HG02840 (cell line): ENCODE data around the gene TRIM66.

Source experiments
- ATAC-seq: cut with Tn5 transposase; IDR thresholded peaks from one replicate; pipeline ENCODE4 v1.9.1; 2021; ENCODE audit warnings: mild to moderate bottlenecking, moderate library complexity, moderate number of reproducible peaks; ENCODE audit not compliant: unreplicated experiment, low FRiP score

The TRIM66 gene

DNA sequence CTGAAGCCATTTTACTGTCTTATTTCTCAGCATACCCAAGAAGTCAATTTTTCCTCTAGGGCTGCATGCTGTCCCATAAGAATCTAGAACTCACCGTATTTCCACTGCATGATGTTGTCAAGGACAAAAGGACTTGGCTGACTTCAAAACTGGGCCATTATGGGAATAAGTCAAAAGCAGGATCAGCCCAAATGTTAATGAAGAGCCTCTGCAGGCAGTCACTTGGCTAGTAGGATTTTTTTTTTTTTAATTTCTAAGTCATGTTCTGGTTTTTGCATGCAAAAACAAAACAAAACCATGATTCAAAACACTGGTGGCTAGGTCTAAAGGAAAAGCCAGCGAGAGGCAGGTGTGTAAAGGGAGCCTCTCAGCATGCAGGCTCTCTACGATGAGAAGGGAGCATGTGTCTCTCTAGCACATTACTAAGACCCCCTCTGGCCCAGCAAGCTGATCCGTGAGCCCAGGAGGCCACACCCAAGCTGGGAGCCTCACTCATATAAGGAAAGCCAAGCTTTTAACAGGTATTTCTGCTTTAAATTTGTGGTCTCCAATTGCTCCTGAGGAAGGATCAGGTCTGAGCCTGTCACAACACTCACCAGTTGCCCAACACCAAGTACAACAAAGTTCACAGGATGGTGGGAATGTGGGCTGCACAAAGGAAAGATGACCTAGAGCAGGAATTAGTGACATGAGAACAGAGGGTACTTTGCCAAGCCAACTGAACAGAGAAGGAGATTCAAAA, 67.0 kb downstream of the TRIM66 start:
- ATAC-seq, result no peak

- ATAC-seq, result no peak
Measured at GRCh38 chr11:8614497-8614896, 68.0 kb downstream of the TRIM66 start.

- no peak for ATAC-seq
Measured at GRCh38 chr11:8613036-8613435, 69.4 kb downstream of the TRIM66 start.

DNA sequence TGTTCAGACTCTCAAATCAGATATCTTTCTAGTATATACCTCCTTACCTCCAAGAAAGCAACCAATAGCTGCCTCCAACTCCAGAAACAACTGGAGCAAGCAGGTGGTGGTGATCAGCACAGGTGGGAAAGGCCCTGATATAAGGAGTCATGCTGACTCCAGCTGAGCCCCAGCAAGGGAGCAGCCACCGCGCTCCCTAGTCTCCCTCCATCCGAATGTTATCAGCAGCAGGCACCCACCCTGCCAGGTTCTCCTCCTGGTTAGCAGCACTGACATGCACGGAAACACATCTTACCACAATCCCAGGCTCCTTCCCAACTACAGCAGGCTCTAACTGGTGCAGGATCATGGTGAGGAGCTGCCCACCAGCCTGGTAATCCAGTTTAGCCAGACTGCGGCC, 69.9 kb downstream of the TRIM66 start:
- no peak for ATAC-seq

GRCh38 chr11:8610532-8611116, 71.8 kb downstream of the TRIM66 start:
- ATAC-seq, result no peak

DNA sequence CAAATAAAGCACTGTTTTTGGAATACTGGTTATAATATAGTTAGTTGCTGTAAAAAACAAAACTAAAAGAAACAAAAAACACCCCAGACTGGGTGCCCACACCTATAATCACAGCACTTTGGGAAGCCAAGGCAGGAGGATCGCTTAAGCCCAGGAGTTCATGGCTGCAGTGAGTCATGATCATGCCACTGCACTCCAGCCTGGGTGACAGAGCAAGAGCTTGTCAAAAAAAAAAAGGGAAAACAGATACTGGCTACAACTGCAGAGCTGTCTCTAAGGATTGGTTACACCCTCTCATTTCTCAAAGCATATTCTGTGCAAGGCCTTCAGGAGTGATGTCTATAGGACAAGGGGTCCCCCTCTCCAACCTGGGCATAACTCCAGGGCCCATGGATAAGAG, 73.8 kb downstream of the TRIM66 start:
- ATAC-seq, result no peak

DNA sequence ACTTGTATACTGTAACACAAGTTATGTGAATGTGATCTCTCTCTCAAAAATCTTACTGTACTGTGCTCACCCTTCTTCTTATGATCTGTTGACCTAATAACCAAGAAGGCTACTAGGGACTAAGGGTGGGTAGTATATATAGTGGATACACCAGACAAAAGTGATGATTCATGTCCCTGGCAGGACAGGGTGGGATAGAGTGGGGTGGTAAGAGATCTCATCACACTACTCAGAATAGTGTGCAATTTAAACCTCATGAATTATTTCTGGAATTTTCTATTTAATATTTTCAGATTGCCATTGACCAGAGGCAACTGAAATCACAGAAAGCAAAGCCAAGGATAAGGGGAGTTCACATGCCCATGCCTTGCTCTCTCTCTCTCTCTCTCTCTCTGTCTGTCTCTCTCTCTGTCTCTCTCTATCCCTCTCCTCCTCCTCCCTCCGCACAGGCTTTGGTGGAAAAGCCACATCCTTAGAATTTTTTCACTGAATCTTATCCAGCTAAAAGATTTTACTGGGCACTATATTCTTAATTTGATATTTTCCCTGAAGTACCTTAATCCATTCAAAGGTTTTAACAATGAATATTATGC, 76.4 kb downstream of the TRIM66 start:
- ATAC-seq, result no peak

- no peak for ATAC-seq
Measured at GRCh38 chr11:8604078-8604723, 78.3 kb downstream of the TRIM66 start.

GRCh38 chr11:8603696-8604077, 78.8 kb downstream of the TRIM66 start:
- ATAC-seq, result no peak

DNA sequence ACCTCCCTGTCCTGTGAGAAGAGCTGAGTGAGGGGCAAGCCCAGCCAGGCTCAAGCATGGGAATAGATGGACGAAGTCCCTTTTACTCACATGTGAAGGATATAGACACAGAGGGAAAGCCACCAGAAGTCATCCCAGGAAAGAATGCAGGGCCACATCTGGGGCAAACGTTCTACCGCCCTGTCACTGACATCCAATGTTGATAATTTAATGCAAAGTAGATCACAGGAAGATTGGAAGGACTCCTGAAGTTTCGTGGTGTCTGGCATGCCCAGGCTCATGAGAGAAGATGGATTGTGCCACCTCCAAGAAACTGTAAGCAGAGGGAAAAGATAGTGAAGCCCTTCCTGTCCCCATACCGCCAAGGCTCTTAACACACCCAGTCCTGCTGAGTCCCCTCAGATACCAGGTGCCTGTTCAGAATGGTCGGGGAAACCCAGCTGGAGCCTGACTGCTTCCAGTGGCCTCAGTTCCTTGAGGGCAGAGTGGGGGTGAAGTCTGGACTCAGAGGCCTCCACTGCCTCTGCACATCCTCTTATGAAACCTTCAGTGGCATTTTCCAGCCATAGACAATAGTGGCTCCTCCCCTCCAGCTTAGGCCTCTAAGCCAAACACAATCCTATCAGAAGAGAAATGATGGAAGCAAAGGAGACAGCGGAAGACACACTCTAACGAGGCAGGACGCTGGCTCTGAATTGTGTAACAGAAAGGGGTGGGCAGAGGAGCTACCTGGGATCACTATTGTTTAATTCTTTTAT, 80.9 kb downstream of the TRIM66 start:
- no peak for ATAC-seq

- no peak for ATAC-seq
Measured at GRCh38 chr11:8598506-8598905, 84.0 kb downstream of the TRIM66 start.

DNA sequence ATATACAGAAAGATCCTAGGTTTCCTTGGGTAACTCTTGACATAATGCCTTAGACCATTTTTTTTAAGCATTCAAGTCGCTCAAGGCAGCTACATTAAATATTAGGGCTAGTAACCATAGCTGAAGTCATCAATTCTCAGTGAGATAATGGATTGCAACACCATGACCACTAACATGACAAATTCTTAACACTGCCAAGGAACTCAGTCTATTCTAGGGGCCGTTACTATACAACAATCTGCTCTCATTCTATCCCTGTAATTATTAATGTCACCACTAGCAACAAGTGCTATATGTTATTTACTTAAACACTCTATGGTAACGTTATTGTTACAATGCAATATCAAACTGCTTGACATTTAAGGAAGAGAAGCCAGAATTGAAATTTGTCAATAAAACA, 85.3 kb downstream of the TRIM66 start:
- no peak for ATAC-seq

DNA sequence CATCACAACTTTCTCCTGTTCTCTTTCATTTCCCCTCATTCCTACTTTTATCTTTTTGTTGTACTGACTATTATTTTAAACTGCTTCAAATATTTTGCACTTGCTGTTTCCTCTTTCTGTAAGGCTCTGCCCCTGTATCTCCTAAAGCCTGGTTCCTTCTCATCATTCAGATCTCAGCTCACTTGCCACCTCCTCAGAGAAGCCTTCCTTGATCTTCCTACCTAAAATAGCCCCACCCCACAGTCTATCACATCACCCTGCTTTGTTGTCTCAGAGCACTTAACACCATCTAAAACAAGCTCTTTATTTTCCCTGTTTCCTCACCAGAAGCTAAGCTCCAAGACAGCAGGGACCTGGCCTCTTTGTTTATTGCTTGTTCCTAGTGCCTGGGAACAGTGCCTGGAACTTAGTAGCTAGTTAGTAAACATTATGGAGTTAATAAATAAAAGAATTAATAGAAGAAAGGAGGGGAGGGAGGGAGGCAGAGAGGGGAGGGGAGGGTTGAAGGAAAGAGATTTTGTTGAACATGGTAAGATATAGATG, 85.9 kb downstream of the TRIM66 start:
- ATAC-seq, result no peak

- peak; percentile 80 for ATAC-seq
Measured at GRCh38 chr11:8593935-8594909, 88.2 kb downstream of the TRIM66 start, which contains the start of gene STK33. Gene STK33, minus strand, starts transcription at chr11:8594228. Its CDS starts 119,323 bp downstream, at chr11:8474905.

DNA sequence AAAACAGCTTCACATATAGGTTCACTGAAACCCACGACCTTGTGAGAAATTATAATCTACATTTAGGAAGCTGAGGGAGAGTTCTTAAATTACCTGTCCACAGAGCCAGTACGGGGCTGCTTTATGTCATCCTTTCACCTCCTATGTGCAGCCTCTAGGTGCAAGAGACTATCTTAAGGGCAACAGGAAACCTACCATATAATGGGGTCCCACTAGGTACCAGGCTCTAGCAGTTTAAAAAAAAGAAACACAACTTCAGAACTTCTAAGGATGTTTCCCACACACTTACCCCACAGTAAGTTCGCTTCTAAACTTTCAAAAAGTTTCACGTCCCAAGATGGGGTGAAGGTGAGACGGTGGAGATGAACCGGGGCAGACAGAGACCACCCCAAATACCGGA, 89.0 kb downstream of the TRIM66 start:
- no peak for ATAC-seq

- no peak for ATAC-seq
Measured at GRCh38 chr11:8587915-8588314, 94.5 kb downstream of the TRIM66 start.

DNA sequence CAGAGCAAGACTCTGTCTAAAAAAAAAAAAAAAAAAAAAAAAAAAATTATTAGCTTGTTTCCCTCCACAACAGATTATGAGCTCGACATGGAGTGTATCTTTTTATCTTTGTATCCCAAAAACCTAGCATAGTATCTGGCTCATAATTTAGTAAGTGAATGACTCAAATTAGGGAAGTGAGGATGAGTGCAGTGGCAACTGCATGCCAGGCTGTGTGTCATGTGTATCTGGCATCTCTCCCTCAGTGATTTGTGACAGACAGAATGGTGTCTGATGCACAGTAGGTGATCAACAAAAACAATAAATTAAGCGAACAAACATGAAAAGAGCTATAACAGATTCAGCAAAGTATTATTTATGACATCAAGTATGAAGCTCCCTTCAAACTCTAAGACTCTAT, 95.7 kb downstream of the TRIM66 start:
- no peak for ATAC-seq

DNA sequence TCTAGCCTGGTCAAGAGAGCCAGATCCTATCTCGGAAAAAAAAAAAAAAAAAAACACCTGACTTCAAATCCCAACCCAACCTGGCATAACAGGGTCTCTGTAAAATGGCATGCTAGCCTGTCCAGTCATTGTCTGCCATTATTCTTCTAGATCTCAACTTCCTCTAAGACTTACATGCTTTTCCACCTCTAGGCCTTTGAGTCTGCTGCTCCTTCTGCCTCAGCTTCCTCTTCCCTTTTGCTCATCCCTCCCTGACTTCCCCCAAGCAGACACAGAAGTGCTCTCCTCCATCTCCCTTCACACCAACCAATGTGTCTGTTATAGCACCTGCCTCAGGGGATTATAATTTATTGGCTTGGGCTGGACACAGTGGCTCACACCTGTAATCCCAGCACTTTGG, 96.3 kb downstream of the TRIM66 start:
- ATAC-seq, result no peak

DNA sequence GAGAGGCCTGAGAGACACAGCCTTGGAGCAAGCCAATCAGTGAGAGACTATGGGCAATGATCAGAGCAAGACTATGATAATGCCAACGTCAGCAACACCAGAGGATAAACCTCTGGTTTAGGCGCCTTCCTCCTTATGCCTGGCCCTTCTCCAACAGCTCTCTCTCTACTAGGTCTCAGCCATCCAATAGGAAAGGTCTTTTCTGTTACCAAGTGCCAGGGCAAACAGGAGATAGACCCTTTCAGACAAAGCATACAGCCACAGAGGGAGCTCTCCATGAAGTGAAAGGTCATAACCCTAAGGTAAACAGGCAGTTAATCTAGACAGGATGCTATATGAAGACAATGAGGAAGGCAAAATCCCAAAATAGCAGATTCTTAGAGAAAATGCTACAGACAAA, 98.0 kb downstream of the TRIM66 start:
- no peak for ATAC-seq
